ENCODE data around the gene DSG3. TPM values are rescaled to one million over a fixed set of nuclear protein-coding genes. Genes with fewer than 3 reads are reported as not detected.
"Not testable (repeated sequence)": the region's sequence is repeated elsewhere in the genome, so short reads cannot be mapped to it uniquely, and the experiment has no call there.

The DSG3 gene
- total RNA-seq, 4 donors from 2014 or later: 0.27 to 34.1 (median 1.5) TPM

- Histone ChIP-seq H3K36me3 (no peaks in the 10 kb centered on the region), H3K4me3 (no peak overlapping the region), H3K27ac (no peak overlapping the region), H3K27me3 (peaks cover 4% of the 10 kb centered on the region), H3K9me3 (no peaks in the 10 kb centered on the region), H3K4me1 (no peaks in the 10 kb centered on the region)
- no peak for ATAC-seq
- no peak for TF ChIP-seq EP300 (IDR thresholded peaks at IDR 0.05)
- TF ChIP-seq CTCF (IDR thresholded peaks at IDR 0.05): no peak
- no peak for TF ChIP-seq POLR2A (IDR thresholded peaks at IDR 0.05)
- no peak for TF ChIP-seq POLR2AphosphoS5 (IDR thresholded peaks at IDR 0.05)
Observed at GRCh38 chr18:31491586-31491985, 44.0 kb downstream of the DSG3 start.

- Histone ChIP-seq H3K4me1 (peaks cover 0 to 3% (median 0%) of the 10 kb centered on the region in 3 donors), H3K4me3 (no peak overlapping the region), H3K27me3 (peaks cover 9% of the 10 kb centered on the region), H3K36me3 (no peaks in the 10 kb centered on the region), H3K9me3 (no peaks in the 10 kb centered on the region), H3K27ac (no peak overlapping the region)
- no peak for ATAC-seq
- no peak for TF ChIP-seq POLR2A (IDR thresholded peaks at IDR 0.05)
- TF ChIP-seq POLR2AphosphoS5 (IDR thresholded peaks at IDR 0.05): no peak
- no peak for TF ChIP-seq CTCF (IDR thresholded peaks at IDR 0.05)
- no peak for TF ChIP-seq EP300 (IDR thresholded peaks at IDR 0.05)
- WGBS, 2 donors (ENCODE audit: low coverage in 1 of 2): 86 to 90% methylated on average over 7 to 8 of the region's 9 CpGs
Observed at GRCh38 chr18:31492671-31493070, 45.1 kb downstream of the DSG3 start.

GRCh38 chr18:31493171-31493570 lies 45.6 kb downstream of the DSG3 start:
- H3K9me3 ChIP-seq: no peaks in the 10 kb centered on the region
- no peak for TF ChIP-seq EP300 (IDR thresholded peaks at IDR 0.05)
- no peak for TF ChIP-seq CTCF (IDR thresholded peaks at IDR 0.05)
- no peak for TF ChIP-seq POLR2AphosphoS5 (IDR thresholded peaks at IDR 0.05)
- H3K4me3 ChIP-seq: no peak overlapping the region
- H3K4me1 ChIP-seq: peaks cover 0 to 8% (median 0%) of the 10 kb centered on the region in 3 donors
- H3K27ac ChIP-seq: no peak overlapping the region
- WGBS, 2 donors (ENCODE audit: low coverage in 1 of 2): 85 to 95% methylated on average over 4 to 7 of the region's 7 CpGs
- H3K36me3 ChIP-seq: no peaks in the 10 kb centered on the region
- no peak for ATAC-seq
- peaks cover 14% of the 10 kb centered on the region for H3K27me3 ChIP-seq

GRCh38 chr18:31493941-31494340 lies 46.4 kb downstream of the DSG3 start:
- Histone ChIP-seq H3K4me3 (no peak overlapping the region), H3K9me3 (no peaks in the 10 kb centered on the region), H3K36me3 (no peaks in the 10 kb centered on the region), H3K27me3 (peaks cover 18% of the 10 kb centered on the region), H3K27ac (no peak overlapping the region), H3K4me1 (peaks cover 0 to 16% (median 5%) of the 10 kb centered on the region in 3 donors)
- TF ChIP-seq CTCF (IDR thresholded peaks at IDR 0.05) (no peak), POLR2A (IDR thresholded peaks at IDR 0.05) (no peak), POLR2AphosphoS5 (IDR thresholded peaks at IDR 0.05) (no peak), EP300 (IDR thresholded peaks at IDR 0.05) (no peak)
- ATAC-seq: no peak

GRCh38 chr18:31494705-31495244 lies 47.2 kb downstream of the DSG3 start:
- not testable (repeated sequence) for ATAC-seq, H3K27ac ChIP-seq

More at GRCh38 chr18:31494705-31495244, 47.2 kb downstream of the DSG3 start:
- H3K4me3 ChIP-seq, H3K9me3 ChIP-seq, H3K36me3 ChIP-seq: not testable (repeated sequence)
- Histone ChIP-seq H3K27me3 (peaks cover 23% of the 10 kb centered on the region), H3K4me1 (peaks cover 0 to 18% (median 7%) of the 10 kb centered on the region in 3 donors)
- 47 to 72% methylated on average over 2 of the region's 2 CpGs for WGBS, 2 donors (ENCODE audit: low coverage in 1 of 2)

Data from gastroesophageal sphincter (tissue), 4 donors.